ENCODE data around the gene DPY19L1.
"Not testable (repeated sequence)": the region's sequence is repeated elsewhere in the genome, so short reads cannot be mapped to it uniquely, and the experiment has no call there.

The DPY19L1 gene

GRCh38 chr7:35037211-35037525 lies at the start of gene DPY19L1:
TSS of gene DPY19L1 (minus strand) at chr7:35037485. CDS start at chr7:35037394, 91 bp downstream.
- DNase-seq (ENCODE audit: low read depth, low spot score) = no peak

- not testable (repeated sequence) for DNase-seq (ENCODE audit: low read depth, low spot score)
Measured at GRCh38 chr7:35079517-35079916, 42.2 kb upstream of the DPY19L1 start.

DNA sequence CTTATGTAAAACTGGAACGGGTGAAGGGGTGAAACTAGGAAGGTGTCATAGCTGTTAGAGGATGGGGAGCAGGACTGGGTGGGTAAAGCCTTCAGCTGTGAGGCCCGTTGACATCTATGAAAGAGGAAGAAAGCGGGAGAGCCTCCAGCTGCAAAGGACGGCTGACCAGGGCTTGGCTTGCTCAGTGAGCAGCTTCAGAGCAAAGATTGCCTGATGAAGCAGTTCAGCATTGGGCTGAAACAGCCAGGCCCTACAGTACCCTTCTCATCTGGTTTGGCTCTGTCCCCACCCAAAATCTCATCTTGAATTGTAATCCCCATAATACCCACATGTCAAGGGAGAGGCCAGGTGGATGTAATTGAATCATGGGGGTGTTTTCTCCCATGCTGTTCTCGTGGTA lies 36.7 kb upstream of the DPY19L1 start:
- DNase-seq (ENCODE audit: low read depth, low spot score) = not testable (repeated sequence)

GRCh38 chr7:35072950-35073827 lies 35.9 kb upstream of the DPY19L1 start:
- DNase-seq (ENCODE audit: low read depth, low spot score) = not testable (repeated sequence)

DNA sequence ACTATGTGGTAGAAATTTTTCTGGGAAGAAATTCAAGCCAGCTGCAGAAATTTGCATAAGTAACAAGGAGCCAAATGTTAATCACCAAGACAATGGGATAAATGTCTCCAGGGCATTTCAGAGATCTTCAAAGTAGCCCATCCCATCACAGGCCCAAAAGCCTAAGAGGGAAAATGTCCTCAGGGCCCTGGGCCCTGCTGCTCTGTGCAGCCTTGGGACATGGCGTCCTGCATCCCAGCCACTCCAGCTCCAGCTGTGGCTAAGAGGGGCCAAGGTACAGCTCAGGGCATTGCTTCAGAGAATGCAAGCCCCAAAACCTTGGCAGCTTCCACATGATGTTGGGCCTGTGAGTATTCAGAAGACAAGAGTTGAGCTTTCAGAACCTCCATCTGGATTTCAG lies 31.8 kb upstream of the DPY19L1 start:
- DNase-seq (ENCODE audit: low read depth, low spot score) = not testable (repeated sequence)

- DNase-seq (ENCODE audit: low read depth, low spot score) = not testable (repeated sequence)
Measured at GRCh38 chr7:35065382-35065781, 28.1 kb upstream of the DPY19L1 start.

- not testable (repeated sequence) for DNase-seq (ENCODE audit: low read depth, low spot score)
Measured at GRCh38 chr7:35058571-35058970, 21.3 kb upstream of the DPY19L1 start.

GRCh38 chr7:35057505-35058451 lies 20.5 kb upstream of the DPY19L1 start:
- not testable (repeated sequence) for DNase-seq (ENCODE audit: low read depth, low spot score)

DNA sequence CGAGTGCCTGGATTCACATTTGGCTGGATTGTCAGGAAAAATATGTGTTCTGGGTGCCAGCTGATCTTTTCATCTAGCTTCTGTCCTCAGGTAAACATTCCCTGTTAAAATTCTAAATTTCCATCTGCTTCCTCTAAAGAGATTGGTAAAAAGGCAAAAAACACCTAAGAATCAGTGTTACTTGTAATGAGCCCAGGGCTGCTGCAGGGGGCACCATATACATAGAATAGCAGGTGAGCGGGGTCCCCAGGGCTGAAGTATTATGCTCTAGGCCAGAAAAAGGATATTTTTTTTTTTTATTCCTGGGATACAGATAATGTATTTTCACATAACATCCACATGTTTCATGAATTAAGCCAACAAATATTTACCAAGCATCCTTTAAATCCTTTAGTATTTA lies 18.4 kb upstream of the DPY19L1 start:
- DNase-seq (ENCODE audit: low read depth, low spot score) = not testable (repeated sequence)

DNA sequence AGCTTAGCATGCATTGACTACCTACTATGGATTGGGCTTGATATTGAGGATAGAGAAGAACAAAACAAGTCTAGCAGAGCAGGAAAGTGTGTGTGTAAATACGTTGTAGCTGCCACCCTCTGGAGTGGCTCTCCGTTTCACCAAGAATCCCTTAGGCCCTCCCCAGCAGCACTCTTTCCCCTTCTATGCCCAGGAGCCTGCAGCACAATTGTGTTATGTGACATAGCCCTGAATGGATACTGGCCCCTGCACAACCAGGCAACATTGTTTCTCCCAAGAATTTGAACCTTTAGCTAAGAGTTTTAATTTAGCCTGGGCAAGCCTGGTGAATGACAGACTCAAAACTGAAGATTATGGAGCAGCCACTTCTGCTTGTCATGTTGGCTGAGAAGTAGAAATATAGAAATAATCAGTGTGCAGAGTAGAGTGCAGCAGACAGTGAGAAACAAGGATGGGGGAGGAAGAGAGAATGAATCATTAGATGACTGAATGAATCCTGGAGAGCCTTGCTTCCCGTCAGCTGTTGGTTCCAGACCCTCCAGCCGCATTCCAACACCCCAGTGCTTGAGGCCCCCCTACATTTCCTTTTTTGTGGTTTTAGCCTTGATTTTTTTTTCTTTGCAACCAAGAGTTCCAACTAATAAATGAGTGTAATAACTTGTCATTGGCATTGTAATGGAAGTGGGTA lies 16.3 kb upstream of the DPY19L1 start:
- DNase-seq (ENCODE audit: low read depth, low spot score) = not testable (repeated sequence)

- not testable (repeated sequence) for DNase-seq (ENCODE audit: low read depth, low spot score)
Measured at GRCh38 chr7:35048390-35048789, 11.1 kb upstream of the DPY19L1 start.

GRCh38 chr7:35047912-35048305 lies 10.6 kb upstream of the DPY19L1 start:
- DNase-seq (ENCODE audit: low read depth, low spot score) = not testable (repeated sequence)

DNA sequence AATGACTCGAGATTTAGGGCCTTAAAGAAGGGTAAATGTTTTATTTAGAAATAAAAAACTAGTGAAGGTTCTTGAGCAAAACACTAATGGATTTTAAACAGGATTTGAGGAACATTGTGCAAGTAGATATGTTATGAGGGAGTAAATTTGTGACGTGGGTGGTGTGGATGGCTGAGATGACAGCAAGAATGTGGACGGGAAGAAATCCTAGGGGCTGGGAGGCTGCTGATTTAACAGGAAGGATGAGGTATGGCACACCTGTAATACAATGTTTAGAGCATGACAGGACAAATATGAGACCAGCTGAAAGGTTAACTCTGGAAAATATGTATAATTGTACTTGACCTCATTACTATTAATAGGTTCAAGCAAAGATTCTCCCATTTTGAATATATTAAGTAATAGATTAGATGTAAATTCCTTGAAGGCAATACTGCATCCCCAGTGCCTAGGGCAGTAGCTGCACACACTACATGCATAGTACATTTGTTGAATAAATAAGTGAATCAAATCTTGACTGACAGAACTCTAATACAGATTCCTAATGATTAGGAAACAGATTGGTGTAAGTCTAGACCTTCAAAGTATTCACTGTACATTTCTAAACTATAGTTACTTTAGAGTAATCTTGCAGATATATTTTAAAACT lies 10.1 kb upstream of the DPY19L1 start:
- DNase-seq (ENCODE audit: low read depth, low spot score) = not testable (repeated sequence)

DNA sequence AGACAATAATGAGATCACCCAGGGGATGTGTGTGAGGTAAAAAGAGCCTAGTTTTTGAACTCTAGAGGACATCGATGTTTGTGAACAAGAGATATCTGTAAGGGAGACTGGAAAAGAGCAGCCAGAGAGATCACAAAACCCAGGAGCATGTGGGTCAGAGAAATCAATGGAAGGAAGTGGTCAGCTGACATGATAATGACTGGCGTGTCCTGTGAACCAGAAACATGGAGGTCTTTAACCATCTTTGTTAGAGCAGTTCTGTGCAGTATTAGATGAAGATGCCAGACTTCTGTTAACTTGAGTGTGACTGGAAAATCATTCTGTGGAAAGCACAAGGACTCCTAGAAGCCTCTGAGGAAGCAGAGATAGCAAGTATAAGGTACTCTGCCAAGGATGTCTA lies 6.0 kb upstream of the DPY19L1 start:
- DNase-seq (ENCODE audit: low read depth, low spot score) = not testable (repeated sequence)

DNA sequence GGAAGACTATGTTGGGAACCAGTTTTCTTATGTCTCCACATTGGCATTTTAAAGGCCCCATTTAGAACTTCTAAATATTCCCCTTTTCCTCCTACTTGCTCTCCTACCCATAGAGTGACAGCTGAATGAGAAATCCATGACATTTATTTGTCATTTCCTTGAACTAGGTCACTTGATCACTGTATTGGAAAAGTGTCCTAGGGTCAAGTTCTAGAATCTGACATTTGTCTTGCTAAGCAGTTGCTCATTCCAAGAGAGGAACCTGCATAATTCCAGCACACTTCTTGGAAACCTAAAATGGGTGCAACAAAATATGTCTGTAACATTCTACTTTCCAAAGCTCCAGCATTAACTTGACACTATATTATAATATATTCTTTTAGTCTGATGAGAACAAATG lies 3.6 kb upstream of the DPY19L1 start:
- no peak for DNase-seq (ENCODE audit: low read depth, low spot score)

- DNase-seq (ENCODE audit: low read depth, low spot score) = no peak
Measured at GRCh38 chr7:35039343-35039742, 2.1 kb upstream of the DPY19L1 start.

- DNase-seq (ENCODE audit: low read depth, low spot score) = no peak
Measured at GRCh38 chr7:35038354-35038753, 1.1 kb upstream of the DPY19L1 start.

DNA sequence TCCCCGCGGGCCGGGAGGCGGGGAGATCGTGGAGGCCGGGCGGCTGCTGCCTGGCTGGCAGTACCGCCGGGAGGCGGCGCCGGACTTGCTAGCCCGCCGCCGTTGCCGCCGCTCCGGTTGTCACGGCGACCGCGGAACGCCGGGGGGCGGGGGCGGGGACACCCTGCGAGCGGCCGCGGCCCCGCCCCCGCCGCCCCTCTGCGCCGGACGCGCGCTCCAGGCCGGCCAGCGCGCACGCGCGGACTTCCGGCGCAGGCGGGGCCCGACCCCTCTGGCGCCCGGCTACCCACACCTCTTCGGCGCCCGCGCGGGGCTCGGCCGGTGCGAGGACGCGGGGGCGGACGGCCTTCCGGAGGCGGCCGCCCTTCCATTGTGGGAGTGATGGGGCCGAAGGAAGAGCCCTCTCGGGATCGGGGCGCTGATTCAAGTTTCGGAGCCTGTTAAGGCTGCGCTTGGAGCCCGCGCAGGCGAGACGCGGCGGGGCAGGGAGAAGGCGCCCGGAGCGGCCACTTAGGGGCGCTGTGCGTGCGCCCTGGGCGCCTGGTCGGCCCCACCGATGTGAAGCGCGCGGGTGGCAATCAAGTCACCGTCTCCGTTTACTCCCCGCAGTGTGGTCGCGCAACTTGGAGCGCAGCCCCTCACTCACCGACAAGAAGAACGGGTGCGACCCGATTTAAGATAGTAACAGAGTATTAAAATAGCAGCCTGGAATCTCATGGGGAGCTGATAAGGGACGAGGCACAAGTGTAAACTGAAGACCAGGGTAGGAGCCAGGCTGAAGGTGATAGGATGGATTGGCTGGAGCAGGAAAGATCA lies 449 bp upstream of the DPY19L1 start:
- DNase-seq (ENCODE audit: low read depth, low spot score) = peak; percentile 76

- no peak for DNase-seq (ENCODE audit: low read depth, low spot score)
Measured at GRCh38 chr7:35036361-35037171, 719 bp downstream of the DPY19L1 start.
